ENCODE measurements around the gene USP13. TPM values are rescaled to one million over a fixed set of nuclear protein-coding genes. Genes with fewer than 3 reads are reported as not detected.
A peak's percentile ranks its signal among the peaks of the same experiment; 100 is the strongest.

Gene USP13
- total and polyA plus RNA-seq, 3 donors from 2014 or later: 17.6 to 50.3 (median 42.0) TPM

DNA sequence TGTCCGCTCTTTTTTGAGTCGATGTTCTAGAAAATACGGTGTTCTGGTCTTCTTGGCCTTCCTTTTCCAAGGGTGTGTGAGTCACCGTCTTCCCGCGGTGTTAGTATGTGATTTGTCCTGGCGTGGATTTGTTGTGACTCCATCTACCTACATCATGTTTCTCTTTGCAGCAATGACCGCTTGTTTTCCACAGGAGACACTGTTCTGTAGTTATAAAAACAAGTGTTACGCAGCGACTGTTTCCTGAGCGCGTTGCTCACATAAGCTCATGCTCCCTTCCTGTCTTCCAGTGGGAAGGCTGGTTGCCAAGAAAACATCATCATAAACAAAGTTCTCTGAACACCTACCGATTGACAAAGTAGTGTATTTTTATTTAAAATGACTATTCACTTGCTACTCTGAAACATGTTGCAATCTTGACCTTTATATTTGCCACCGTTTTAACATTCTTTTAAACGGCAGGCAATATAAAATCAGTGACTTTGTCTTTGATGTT is 19.0 kb downstream of the USP13 start:
- intact Hi-C loops (cut with DNase I; ENCODE audit: low total_unique reads): no loop called here
- TF ChIP-seq POLR2A (IDR thresholded peaks at IDR 0.05): no peak
- TF ChIP-seq, protein P1, sequence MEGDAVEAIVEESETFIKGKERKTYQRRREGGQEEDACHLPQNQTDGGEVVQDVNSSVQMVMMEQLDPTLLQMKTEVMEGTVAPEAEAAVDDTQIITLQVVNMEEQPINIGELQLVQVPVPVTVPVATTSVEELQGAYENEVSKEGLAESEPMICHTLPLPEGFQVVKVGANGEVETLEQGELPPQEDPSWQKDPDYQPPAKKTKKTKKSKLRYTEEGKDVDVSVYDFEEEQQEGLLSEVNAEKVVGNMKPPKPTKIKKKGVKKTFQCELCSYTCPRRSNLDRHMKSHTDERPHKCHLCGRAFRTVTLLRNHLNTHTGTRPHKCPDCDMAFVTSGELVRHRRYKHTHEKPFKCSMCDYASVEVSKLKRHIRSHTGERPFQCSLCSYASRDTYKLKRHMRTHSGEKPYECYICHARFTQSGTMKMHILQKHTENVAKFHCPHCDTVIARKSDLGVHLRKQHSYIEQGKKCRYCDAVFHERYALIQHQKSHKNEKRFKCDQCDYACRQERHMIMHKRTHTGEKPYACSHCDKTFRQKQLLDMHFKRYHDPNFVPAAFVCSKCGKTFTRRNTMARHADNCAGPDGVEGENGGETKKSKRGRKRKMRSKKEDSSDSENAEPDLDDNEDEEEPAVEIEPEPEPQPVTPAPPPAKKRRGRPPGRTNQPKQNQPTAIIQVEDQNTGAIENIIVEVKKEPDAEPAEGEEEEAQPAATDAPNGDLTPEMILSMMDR (IDR thresholded peaks at IDR 0.05): no peak
- H3K9me3 ChIP-seq: no peaks in the 10 kb centered on the region
- 68 to 71% methylated on average over 15 of the region's 15 CpGs for WGBS, 2 donors
- no peaks in the 10 kb centered on the region for H3K36me3 ChIP-seq (ENCODE audit: low read depth, missing control alignments)
- H3K27ac ChIP-seq: peak overlapping the region in 1 of 2 donors; percentile 58
- H3K4me3 ChIP-seq: no peak overlapping the region
- no peaks in the 10 kb centered on the region for H3K27me3 ChIP-seq
- peaks cover 33% of the 10 kb centered on the region for H3K4me1 ChIP-seq
- no peak for DNase-seq

GRCh38 chr3:179672918-179673317 is 20.1 kb downstream of the USP13 start:
- TF ChIP-seq POLR2A (IDR thresholded peaks at IDR 0.05): no peak
- TF ChIP-seq, protein P1 (IDR thresholded peaks at IDR 0.05): no peak
- H3K27me3 ChIP-seq: no peaks in the 10 kb centered on the region
- H3K27ac ChIP-seq: peak overlapping the region; percentile 34 to 44
- H3K4me3 ChIP-seq: no peak overlapping the region
- no peaks in the 10 kb centered on the region for H3K9me3 ChIP-seq
- no peak for DNase-seq
- H3K4me1 ChIP-seq: peaks cover 27% of the 10 kb centered on the region
- H3K36me3 ChIP-seq (ENCODE audit: low read depth, missing control alignments): no peaks in the 10 kb centered on the region
- intact Hi-C loops (cut with DNase I; ENCODE audit: low total_unique reads): no loop called here
- WGBS, 2 donors: 63 to 75% methylated on average over 4 of the region's 4 CpGs

- H3K27ac ChIP-seq: peak overlapping the region; percentile 34 to 44
- H3K36me3 ChIP-seq (ENCODE audit: low read depth, missing control alignments): no peaks in the 10 kb centered on the region
- H3K9me3 ChIP-seq: no peaks in the 10 kb centered on the region
- H3K4me1 ChIP-seq: peaks cover 24% of the 10 kb centered on the region
- no peak overlapping the region for H3K4me3 ChIP-seq
- no peak for TF ChIP-seq POLR2A (IDR thresholded peaks at IDR 0.05)
- TF ChIP-seq, protein P1 (IDR thresholded peaks at IDR 0.05): no peak
- 64 to 75% methylated on average over 8 of the region's 8 CpGs for WGBS, 2 donors
- intact Hi-C loops (cut with DNase I; ENCODE audit: low total_unique reads): no loop called here
- peak; percentile 73 for DNase-seq
- H3K27me3 ChIP-seq: no peaks in the 10 kb centered on the region
Measured at GRCh38 chr3:179673523-179673922, 20.7 kb downstream of the USP13 start.

GRCh38 chr3:179676081-179676480 is 23.2 kb downstream of the USP13 start:
- 91 to 96% methylated on average over 5 of the region's 5 CpGs for WGBS, 2 donors
- TF ChIP-seq POLR2A (IDR thresholded peaks at IDR 0.05): no peak
- no peak for DNase-seq
- Histone ChIP-seq H3K9me3 (no peaks in the 10 kb centered on the region), H3K36me3 (ENCODE audit: low read depth, missing control alignments) (no peaks in the 10 kb centered on the region), H3K4me1 (peaks cover 25% of the 10 kb centered on the region), H3K27ac (no peak overlapping the region), H3K4me3 (no peak overlapping the region), H3K27me3 (no peaks in the 10 kb centered on the region)
- intact Hi-C loops (cut with DNase I; ENCODE audit: low total_unique reads): no loop called here

DNA sequence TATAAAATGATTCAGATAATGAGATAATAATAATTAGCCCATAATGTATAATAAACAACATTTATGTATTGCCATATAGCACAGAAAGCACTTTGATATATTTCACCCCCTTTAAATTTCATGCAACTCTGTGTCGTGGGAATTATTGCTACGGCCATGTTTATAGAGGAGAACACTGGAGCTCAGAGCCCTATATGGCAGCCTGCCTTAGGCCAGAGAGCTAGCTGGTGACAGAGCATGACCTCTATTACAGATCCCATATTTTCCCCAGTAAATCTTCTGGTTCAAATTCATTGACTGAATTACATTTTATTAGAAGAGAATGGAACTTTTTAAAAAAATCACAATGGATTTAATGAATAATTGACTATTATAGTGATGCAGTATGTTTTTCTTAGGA is 25.0 kb downstream of the USP13 start:
- Histone ChIP-seq H3K4me1 (peaks cover 21% of the 10 kb centered on the region), H3K9me3 (no peaks in the 10 kb centered on the region), H3K27me3 (no peaks in the 10 kb centered on the region), H3K4me3 (no peak overlapping the region), H3K36me3 (ENCODE audit: low read depth, missing control alignments) (no peaks in the 10 kb centered on the region), H3K27ac (no peak overlapping the region)
- TF ChIP-seq, protein P1 (IDR thresholded peaks at IDR 0.05): no peak
- TF ChIP-seq POLR2A (IDR thresholded peaks at IDR 0.05): no peak
- DNase-seq: no peak
- 71 to 84% methylated on average over 2 of the region's 2 CpGs for WGBS, 2 donors
- intact Hi-C loops (cut with DNase I; ENCODE audit: low total_unique reads): no loop called here

Data from testis (tissue), 3 donors.